Liver (tissue), 9 donors: ENCODE measurements around the gene CTNS. TPM values are rescaled to one million over a fixed set of nuclear protein-coding genes. Genes with fewer than 3 reads are reported as not detected.

Source experiments
- DNase-seq: peaks from one replicate; pipeline ENCODE4 v3.0.0-alpha.2; 2017; ENCODE audit warnings: low spot score
- H3K27ac ChIP-seq, 2 donors: one replicate each; pipeline ENCODE4 v1.7.0; 2013; ENCODE audit warnings: inconsistent platforms in 2 of 2, low read length in 2 of 2, control low read depth in 1 of 2, low read depth in 1 of 2, mild to moderate bottlenecking in 1 of 2
- H3K27me3 ChIP-seq, 4 donors: one replicate each; pipeline versions ENCODE4 v1.6.1 to v1.7.0; 2013; ENCODE audit warnings: low read length in 3 of 4, inconsistent platforms in 1 of 4, mild to moderate bottlenecking in 1 of 4, moderate library complexity in 1 of 4; ENCODE audit not compliant: control insufficient read depth in 4 of 4, insufficient read depth in 4 of 4
- H3K36me3 ChIP-seq, 4 donors: one replicate each; pipeline versions ENCODE4 v1.6.1 to v1.7.0; 2013; ENCODE audit warnings: low read length in 3 of 4, mild to moderate bottlenecking in 3 of 4, low read depth in 1 of 4, moderate library complexity in 1 of 4; ENCODE audit not compliant: control insufficient read depth in 4 of 4, insufficient read depth in 3 of 4
- H3K4me1 ChIP-seq, 4 donors: one replicate each; pipeline versions ENCODE4 v1.6.1 to v1.7.0; 2013; ENCODE audit warnings: low read length in 3 of 4, mild to moderate bottlenecking in 3 of 4, moderate library complexity in 1 of 4; ENCODE audit not compliant: control insufficient read depth in 4 of 4, insufficient read depth in 4 of 4
- H3K4me3 ChIP-seq, 3 donors: one replicate each; pipeline versions ENCODE4 v1.6.1 to v1.7.0; 2013; ENCODE audit warnings: low read length in 3 of 3, control low read depth in 1 of 3, low read depth in 1 of 3, mild to moderate bottlenecking in 1 of 3
- H3K9ac ChIP-seq, 2 donors: one replicate each; pipeline ENCODE4 v1.7.0; 2013; ENCODE audit warnings: low read length in 2 of 2, mild to moderate bottlenecking in 2 of 2, moderate library complexity in 2 of 2, control low read depth in 1 of 2, low read depth in 1 of 2
- H3K9me3 ChIP-seq, 4 donors: one replicate each; pipeline versions ENCODE4 v1.6.1 to v1.7.0; 2013; ENCODE audit warnings: low read length in 3 of 4; ENCODE audit not compliant: control insufficient read depth in 4 of 4
- EGR1 ChIP-seq, 2 donors: IDR thresholded peaks; 2 replicates each; pipeline ENCODE4 v1.6.1; 2016 to 2018; ENCODE audit warnings: antibody characterized with exemption in 2 of 2, low read depth in 2 of 2
- FOXA2 ChIP-seq: IDR thresholded peaks from 2 replicates; pipeline ENCODE4 v1.6.1; 2016; ENCODE audit warnings: antibody characterized with exemption
- GABPA ChIP-seq, 2 donors: IDR thresholded peaks in 1 of 2; conservative IDR thresholded peaks in 1 of 2; 2 replicates each; pipeline ENCODE4 v1.6.1; 2016; ENCODE audit warnings: antibody characterized with exemption in 2 of 2, mild to moderate bottlenecking in 1 of 2, moderate library complexity in 1 of 2
- HNF4A ChIP-seq, 2 donors: conservative IDR thresholded peaks; 2 replicates each; pipeline ENCODE4 v1.6.1; 2016; ENCODE audit warnings: antibody characterized with exemption in 2 of 2, mild to moderate bottlenecking in 2 of 2
- JUND ChIP-seq, 2 donors: IDR thresholded peaks; 2 replicates each; pipeline ENCODE4 v1.6.1; 2016; ENCODE audit warnings: antibody characterized with exemption in 2 of 2
- NR2F2 ChIP-seq: IDR thresholded peaks from 2 replicates; pipeline ENCODE4 v1.6.1; 2016; ENCODE audit warnings: antibody characterized with exemption
- RAD21 ChIP-seq, 2 donors: IDR thresholded peaks; 2 replicates each; pipeline ENCODE4 v1.6.1; 2016; ENCODE audit warnings: antibody characterized with exemption in 2 of 2, mild to moderate bottlenecking in 2 of 2
- RXRA ChIP-seq, 2 donors: IDR thresholded peaks; 2 replicates each; pipeline ENCODE4 v1.6.1; 2017 to 2018; ENCODE audit warnings: antibody characterized with exemption in 2 of 2, mild to moderate bottlenecking in 1 of 2
- TAF1 ChIP-seq: conservative IDR thresholded peaks from 2 replicates; pipeline ENCODE4 v1.6.1; 2016; ENCODE audit warnings: antibody characterized with exemption, mild to moderate bottlenecking
- YY1 ChIP-seq: IDR thresholded peaks from 2 replicates; pipeline ENCODE4 v1.6.1; 2016; ENCODE audit warnings: antibody characterized with exemption, mild to moderate bottlenecking
- WGBS: extraction: QIAGEN DNeasy Blood & Tissue Kit; methylation state at CpG from one replicate; pipeline ENCODE4 v1.1.7; 2013; 5-methylcytosine and 5-hydroxymethylcytosine counted together
- polyA plus RNA-seq, 2 donors: library from polyadenylated mRNA; stranded (reverse) in 1 of 2; unstranded in 1 of 2; fragments of 200-250 nt in 1 of 2; fragments of >200 nt in 1 of 2; fragmentation: Nextera tagmentation in 1 of 2; extraction: Ambion mirVana in 1 of 2; gene quantifications; one replicate each; pipeline versions ENCODE4 v1.2.1 to v1.2.3, GENCODE V29; 2013 to 2015
- total RNA-seq, 2 donors: library from RNA; depleted of rRNA; stranded (reverse); fragments of >200 nt; gene quantifications; one replicate each; pipeline ENCODE4 v1.2.3, GENCODE V29; 2014
- TF ChIP-seq, protein P1 (sequence below): IDR thresholded peaks from 2 replicates; pipeline ENCODE4 v1.6.1; 2016; ENCODE audit warnings: antibody characterized with exemption
- TF ChIP-seq, protein P2 (sequence below): IDR thresholded peaks from 2 replicates; pipeline ENCODE4 v1.6.1; 2016; ENCODE audit warnings: antibody characterized with exemption, mild to moderate bottlenecking
- TF ChIP-seq, protein P3 (sequence below): IDR thresholded peaks from 2 replicates; pipeline ENCODE4 v1.6.1; 2016; ENCODE audit warnings: antibody characterized with exemption
- TF ChIP-seq, protein P4 (sequence below): IDR thresholded peaks from 2 replicates; pipeline ENCODE4 v1.6.1; 2016; ENCODE audit warnings: antibody characterized with exemption
- TF ChIP-seq, protein P5 (sequence below): fragments of 150-350 bp; IDR thresholded peaks from 2 replicates; pipeline ENCODE4 v1.5.1; 2017; ENCODE audit warnings: improper control_type of control experiment, low read depth, low read length; ENCODE audit not compliant: missing input control
- donor health status: healthy.
- donor health status: healthy.
- donor health status: healthy.
- donor health status: healthy.
- donor health status: healthy.

Gene CTNS
- total and polyA plus RNA-seq, 4 donors: 6.6 to 15.3 (median 9.6) TPM

GRCh38 chr17:3603119-3603869, 33.3 kb upstream of the CTNS start (continued):
- TF ChIP-seq RXRA (IDR thresholded peaks at IDR 0.05) (no peak), JUND (IDR thresholded peaks at IDR 0.05) (no peak), NR2F2 (no peak), YY1 (no peak), FOXA2 (no peak)
- TF ChIP-seq, protein P1, sequence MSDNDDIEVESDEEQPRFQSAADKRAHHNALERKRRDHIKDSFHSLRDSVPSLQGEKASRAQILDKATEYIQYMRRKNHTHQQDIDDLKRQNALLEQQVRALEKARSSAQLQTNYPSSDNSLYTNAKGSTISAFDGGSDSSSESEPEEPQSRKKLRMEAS: no peak

DNA sequence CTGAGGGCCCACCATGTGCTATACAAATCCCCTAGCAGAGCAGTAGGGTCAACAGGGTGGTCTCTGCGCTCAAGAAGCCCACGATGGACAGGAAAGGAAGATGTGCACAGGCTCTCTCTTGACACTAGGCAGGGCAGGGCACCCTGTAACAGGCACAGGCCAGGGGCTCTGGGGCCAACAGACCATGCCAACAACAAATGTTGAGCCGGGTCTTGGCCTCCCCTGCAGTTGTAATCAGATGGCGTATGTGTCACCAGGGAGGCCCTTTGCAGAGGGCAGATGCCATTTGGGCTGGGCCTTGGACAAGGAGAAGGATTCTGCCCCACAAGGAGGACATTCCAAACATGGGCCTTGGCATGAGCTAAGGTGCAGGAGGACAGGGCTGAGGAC, 32.7 kb upstream of the CTNS start:
- Histone ChIP-seq H3K27ac (no peak overlapping the region), H3K36me3 (peaks cover 0 to 29% (median 21%) of the 10 kb centered on the region in 4 donors), H3K4me1 (no peaks in the 10 kb centered on the region), H3K4me3 (no peak overlapping the region), H3K27me3 (no peaks in the 10 kb centered on the region), H3K9ac (no peak overlapping the region), H3K9me3 (no peaks in the 10 kb centered on the region)
- TF ChIP-seq, protein P2, sequence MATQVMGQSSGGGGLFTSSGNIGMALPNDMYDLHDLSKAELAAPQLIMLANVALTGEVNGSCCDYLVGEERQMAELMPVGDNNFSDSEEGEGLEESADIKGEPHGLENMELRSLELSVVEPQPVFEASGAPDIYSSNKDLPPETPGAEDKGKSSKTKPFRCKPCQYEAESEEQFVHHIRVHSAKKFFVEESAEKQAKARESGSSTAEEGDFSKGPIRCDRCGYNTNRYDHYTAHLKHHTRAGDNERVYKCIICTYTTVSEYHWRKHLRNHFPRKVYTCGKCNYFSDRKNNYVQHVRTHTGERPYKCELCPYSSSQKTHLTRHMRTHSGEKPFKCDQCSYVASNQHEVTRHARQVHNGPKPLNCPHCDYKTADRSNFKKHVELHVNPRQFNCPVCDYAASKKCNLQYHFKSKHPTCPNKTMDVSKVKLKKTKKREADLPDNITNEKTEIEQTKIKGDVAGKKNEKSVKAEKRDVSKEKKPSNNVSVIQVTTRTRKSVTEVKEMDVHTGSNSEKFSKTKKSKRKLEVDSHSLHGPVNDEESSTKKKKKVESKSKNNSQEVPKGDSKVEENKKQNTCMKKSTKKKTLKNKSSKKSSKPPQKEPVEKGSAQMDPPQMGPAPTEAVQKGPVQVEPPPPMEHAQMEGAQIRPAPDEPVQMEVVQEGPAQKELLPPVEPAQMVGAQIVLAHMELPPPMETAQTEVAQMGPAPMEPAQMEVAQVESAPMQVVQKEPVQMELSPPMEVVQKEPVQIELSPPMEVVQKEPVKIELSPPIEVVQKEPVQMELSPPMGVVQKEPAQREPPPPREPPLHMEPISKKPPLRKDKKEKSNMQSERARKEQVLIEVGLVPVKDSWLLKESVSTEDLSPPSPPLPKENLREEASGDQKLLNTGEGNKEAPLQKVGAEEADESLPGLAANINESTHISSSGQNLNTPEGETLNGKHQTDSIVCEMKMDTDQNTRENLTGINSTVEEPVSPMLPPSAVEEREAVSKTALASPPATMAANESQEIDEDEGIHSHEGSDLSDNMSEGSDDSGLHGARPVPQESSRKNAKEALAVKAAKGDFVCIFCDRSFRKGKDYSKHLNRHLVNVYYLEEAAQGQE: no peak
- TF ChIP-seq RXRA (IDR thresholded peaks at IDR 0.05) (no peak), RAD21 (IDR thresholded peaks at IDR 0.05) (no peak), TAF1 (no peak), FOXA2 (no peak), NR2F2 (no peak), JUND (IDR thresholded peaks at IDR 0.05) (no peak), EGR1 (IDR thresholded peaks at IDR 0.05; ENCODE audit: low read depth in 2 of 2) (no peak), HNF4A (conservative IDR thresholded peaks at IDR 0.05) (no peak), GABPA (IDR thresholded peaks at IDR 0.05 in 1 of 2, conservative IDR thresholded peaks at IDR 0.05 in 1 of 2) (no peak)
- TF ChIP-seq, protein P3, sequence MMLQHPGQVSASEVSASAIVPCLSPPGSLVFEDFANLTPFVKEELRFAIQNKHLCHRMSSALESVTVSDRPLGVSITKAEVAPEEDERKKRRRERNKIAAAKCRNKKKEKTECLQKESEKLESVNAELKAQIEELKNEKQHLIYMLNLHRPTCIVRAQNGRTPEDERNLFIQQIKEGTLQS: no peak
- TF ChIP-seq, protein P1: no peak
- TF ChIP-seq, protein P4, sequence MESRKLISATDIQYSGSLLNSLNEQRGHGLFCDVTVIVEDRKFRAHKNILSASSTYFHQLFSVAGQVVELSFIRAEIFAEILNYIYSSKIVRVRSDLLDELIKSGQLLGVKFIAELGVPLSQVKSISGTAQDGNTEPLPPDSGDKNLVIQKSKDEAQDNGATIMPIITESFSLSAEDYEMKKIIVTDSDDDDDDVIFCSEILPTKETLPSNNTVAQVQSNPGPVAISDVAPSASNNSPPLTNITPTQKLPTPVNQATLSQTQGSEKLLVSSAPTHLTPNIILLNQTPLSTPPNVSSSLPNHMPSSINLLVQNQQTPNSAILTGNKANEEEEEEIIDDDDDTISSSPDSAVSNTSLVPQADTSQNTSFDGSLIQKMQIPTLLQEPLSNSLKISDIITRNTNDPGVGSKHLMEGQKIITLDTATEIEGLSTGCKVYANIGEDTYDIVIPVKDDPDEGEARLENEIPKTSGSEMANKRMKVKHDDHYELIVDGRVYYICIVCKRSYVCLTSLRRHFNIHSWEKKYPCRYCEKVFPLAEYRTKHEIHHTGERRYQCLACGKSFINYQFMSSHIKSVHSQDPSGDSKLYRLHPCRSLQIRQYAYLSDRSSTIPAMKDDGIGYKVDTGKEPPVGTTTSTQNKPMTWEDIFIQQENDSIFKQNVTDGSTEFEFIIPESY: no peak
- TF ChIP-seq, protein P5, sequence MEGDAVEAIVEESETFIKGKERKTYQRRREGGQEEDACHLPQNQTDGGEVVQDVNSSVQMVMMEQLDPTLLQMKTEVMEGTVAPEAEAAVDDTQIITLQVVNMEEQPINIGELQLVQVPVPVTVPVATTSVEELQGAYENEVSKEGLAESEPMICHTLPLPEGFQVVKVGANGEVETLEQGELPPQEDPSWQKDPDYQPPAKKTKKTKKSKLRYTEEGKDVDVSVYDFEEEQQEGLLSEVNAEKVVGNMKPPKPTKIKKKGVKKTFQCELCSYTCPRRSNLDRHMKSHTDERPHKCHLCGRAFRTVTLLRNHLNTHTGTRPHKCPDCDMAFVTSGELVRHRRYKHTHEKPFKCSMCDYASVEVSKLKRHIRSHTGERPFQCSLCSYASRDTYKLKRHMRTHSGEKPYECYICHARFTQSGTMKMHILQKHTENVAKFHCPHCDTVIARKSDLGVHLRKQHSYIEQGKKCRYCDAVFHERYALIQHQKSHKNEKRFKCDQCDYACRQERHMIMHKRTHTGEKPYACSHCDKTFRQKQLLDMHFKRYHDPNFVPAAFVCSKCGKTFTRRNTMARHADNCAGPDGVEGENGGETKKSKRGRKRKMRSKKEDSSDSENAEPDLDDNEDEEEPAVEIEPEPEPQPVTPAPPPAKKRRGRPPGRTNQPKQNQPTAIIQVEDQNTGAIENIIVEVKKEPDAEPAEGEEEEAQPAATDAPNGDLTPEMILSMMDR: no peak
- DNase-seq: no peak
- WGBS: 91% methylated on average over 4 of the region's 4 CpGs
